ENCODE results near the gene PABPN1L. TPM values are rescaled to one million over a fixed set of nuclear protein-coding genes. Genes with fewer than 3 reads are reported as not detected.

Gene PABPN1L
- total and polyA plus RNA-seq, 9 of the 15 experiments (the other 6 are each of a cell fraction or from before 2014, with no cell fraction given) = 0.11 to 0.32 TPM; not detected in 7

GRCh38 chr16:88851616-88852015 lies 14.8 kb downstream of the PABPN1L start (continued):
- TF ChIP-seq ZNF740 (CRISPR knock-in tag; IDR thresholded peaks at IDR 0.05) (no peak), ZNF740 (tag; IDR thresholded peaks at IDR 0.05) (no peak), ZSCAN32 (CRISPR knock-in tag; IDR thresholded peaks at IDR 0.05) (no peak), ZBTB33 (CRISPR knock-in tag; IDR thresholded peaks at IDR 0.05) (no peak)

- DNase-seq (ENCODE audit: extremely low read depth in 1 of 4, low spot score in 3 of 4) (no peak), ATAC-seq (no peak), FAIRE-seq (no peak)
- Histone ChIP-seq H3K9me1 (ENCODE audit: control insufficient read depth, insufficient read depth, low read length) (peaks cover 6% of the 10 kb centered on the region), H3K79me2 (ENCODE audit: control insufficient read depth, insufficient read depth, low read length) (0 out of 3 replicates have a peak, but pooled peaks cover under 1% of the 10 kb centered on the region), H3K27me3 (ENCODE audit: control insufficient read depth in 2 of 2, insufficient read depth in 2 of 2, low read length in 2 of 2) (no peaks in the 10 kb centered on the region), H3K4me3 (no peak overlapping the region), H3K4me1 (replicated peaks in 1 of 2; ENCODE audit: control insufficient read depth in 2 of 2, insufficient read depth in 2 of 2, low read length in 2 of 2) (peaks cover 4 to 42% of the 10 kb centered on the region in 2 experiments; a peak in 3 of 5 replicates), H3K9me3 (replicated peaks; ENCODE audit: control insufficient read depth, insufficient read depth, low read depth, low read length) (no peaks in the 10 kb centered on the region), H3K36me3 (ENCODE audit: control insufficient read depth, insufficient read depth, low read length) (peaks cover 7% of the 10 kb centered on the region; the same call in 2 of the 3 replicates), H3K4me2 (ENCODE audit: insufficient read depth, low read length) (no peak overlapping the region), H2AFZ (ENCODE audit: low read depth, low read length) (no peak overlapping the region), H3K9ac (ENCODE audit: insufficient read depth in 1 of 2, low read depth in 2 of 2, low read length in 2 of 2) (no peak overlapping the region), H3K27ac (ENCODE audit: extremely low read depth, low read depth, low read length) (no peak overlapping the region), H4K20me1 (replicated peaks; ENCODE audit: control insufficient read depth, insufficient read depth, low read length) (no peaks in the 10 kb centered on the region; the same call in 1 of the 2 replicates)
- intact Hi-C loops (cut with micrococcal nuclease) = no loop called here
- 76% methylated on average over 24 of the region's 33 CpGs for WGBS (ENCODE audit: insufficient coverage, low coverage, missing lambda C conversion rate)
- no TSS peak for BruUV-seq (replicated peaks)
- CTCF ChIA-PET (ENCODE audit: low intra/inter-chr PET ratio) = no interaction called here
- TF ChIP-seq ZNF263 (CRISPR knock-in tag; IDR thresholded peaks at IDR 0.05; ENCODE audit: borderline replicate concordance) (peak; percentile 33; the same call in 1 of the 2 replicates), SMARCA5 (IDR thresholded peaks at IDR 0.05) (no peak)
- POLR2A ChIA-PET = no interaction called here
- in situ Hi-C loops (cut with MboI) = no loop called here
Measured at GRCh38 chr16:88850531-88851199, 15.8 kb downstream of the PABPN1L start.

Measured in K562 (cell line).